ENCODE results near the gene CCBE1. TPM values are rescaled to one million over a fixed set of nuclear protein-coding genes. Genes with fewer than 3 reads are reported as not detected.

The CCBE1 gene
- polyA plus RNA-seq, 1 of the 3 experiments (the other 2 are of a cell fraction): 5.0 TPM

DNA sequence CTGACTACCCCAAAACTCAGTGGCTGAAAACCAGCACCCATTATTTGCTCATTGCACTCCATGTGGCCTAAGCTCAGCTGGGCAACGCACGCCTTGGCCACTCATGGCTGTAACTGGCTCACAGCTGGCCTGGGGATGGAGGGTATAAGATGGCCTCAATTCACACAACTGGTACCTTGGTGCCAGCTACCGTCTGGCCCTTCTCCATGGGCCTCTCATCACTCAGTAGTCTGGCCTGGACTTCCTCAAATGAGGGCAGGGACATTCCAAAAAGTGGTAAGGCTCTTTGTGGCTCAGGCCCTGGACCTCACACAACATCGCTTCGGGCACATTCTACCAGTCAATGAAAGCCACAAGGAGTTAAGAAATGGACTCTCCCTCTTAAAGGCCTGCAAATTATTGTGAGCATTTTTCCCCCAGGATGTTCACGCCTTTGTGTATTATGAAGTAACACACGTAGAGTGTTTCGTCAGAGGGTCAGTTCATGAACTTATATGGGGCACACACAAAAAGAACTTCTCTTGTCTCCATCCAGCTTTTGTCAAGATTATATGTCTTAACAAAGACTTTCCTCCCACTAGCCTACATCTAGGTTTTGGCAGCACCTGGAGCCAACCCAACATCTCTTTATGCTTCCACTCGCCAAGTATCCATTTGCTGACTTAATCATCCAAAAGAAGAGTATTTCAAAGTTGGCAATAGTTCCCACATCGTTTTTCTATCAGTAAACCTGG lies 145.2 kb downstream of the CCBE1 start:
- Histone ChIP-seq H3K4me2 (no peak overlapping the region), H3K9me3 (no peaks in the 10 kb centered on the region), H3K4me1 (ENCODE audit: control insufficient read depth in 1 of 2, insufficient read depth in 2 of 2, low read depth in 1 of 2, low read length in 1 of 2) (peaks cover 0 to 54% of the 10 kb centered on the region in 2 experiments; a peak in 3 of 4 replicates), H4K20me1 (ENCODE audit: insufficient read depth) (no peaks in the 10 kb centered on the region), H3K27ac (ENCODE audit: low read depth in 2 of 2, low read length in 1 of 2) (no peak overlapping the region), H3K4me3 (ENCODE audit: low read depth in 2 of 2, low read length in 1 of 2) (no peak overlapping the region), H3K9me2 (no peaks in the 10 kb centered on the region), H3K9ac (no peak overlapping the region), H3K36me3 (replicated peaks in 1 of 2; ENCODE audit: control insufficient read depth in 1 of 2, insufficient read depth in 2 of 2, low read length in 1 of 2) (no peaks in the 10 kb centered on the region), H3F3A (replicated peaks; ENCODE audit: insufficient read depth) (no peaks in the 10 kb centered on the region), H2AFZ (ENCODE audit: low read depth) (no peak overlapping the region), H3K79me2 (ENCODE audit: insufficient read depth) (no peaks in the 10 kb centered on the region), H3K27me3 (ENCODE audit: insufficient read depth) (no peaks in the 10 kb centered on the region)
- CTCF ChIA-PET: interaction anchor here (1.3 to 4.2 kb wide), 3 partner anchors 85 to 271 kb away, joined by 3 to 15 read pairs (median 14); no protein-coding TSS in a partner anchor
- no peak for TF ChIP-seq TEAD4 (IDR thresholded peaks at IDR 0.05; ENCODE audit: borderline replicate concordance, insufficient read depth)
- no peak for TF ChIP-seq IRF3 (IDR thresholded peaks at IDR 0.05; ENCODE audit: low read depth, low read length)
- no peak for TF ChIP-seq MXI1 (IDR thresholded peaks at IDR 0.05; ENCODE audit: low read depth, low read length)
- TF ChIP-seq CTCF (IDR thresholded peaks at IDR 0.05): no peak
- POLR2A ChIA-PET: no interaction called here
- WGBS (ENCODE audit: low lambda C conversion rate): 80% methylated on average over 10 of the region's 10 CpGs
- no peak for DNase-seq

- TF ChIP-seq FOXJ3 (CRISPR knock-in tag; IDR thresholded peaks at IDR 0.05): no peak
- TF ChIP-seq CTCF (IDR thresholded peaks at IDR 0.05): no peak
- TF ChIP-seq FOXM1 (IDR thresholded peaks at IDR 0.05; ENCODE audit: low read depth): no peak
- no peak for TF ChIP-seq ELF1 (IDR thresholded peaks at IDR 0.05)
- no peak for TF ChIP-seq YY1 (IDR thresholded peaks at IDR 0.05; ENCODE audit: low read depth)
- peak; percentile 8; the same call in 1 of the 2 replicates for TF ChIP-seq RAD21 (IDR thresholded peaks at IDR 0.05; ENCODE audit: low read length)
Observed at GRCh38 chr18:59550174-59550516, 147.1 kb downstream of the CCBE1 start.

More at GRCh38 chr18:59550174-59550516, 147.1 kb downstream of the CCBE1 start:
- Histone ChIP-seq H3K27me3 (ENCODE audit: insufficient read depth) (no peaks in the 10 kb centered on the region), H3K79me2 (ENCODE audit: insufficient read depth) (no peaks in the 10 kb centered on the region), H3F3A (replicated peaks; ENCODE audit: insufficient read depth) (no peaks in the 10 kb centered on the region), H3K36me3 (replicated peaks in 1 of 2; ENCODE audit: control insufficient read depth in 1 of 2, insufficient read depth in 2 of 2, low read length in 1 of 2) (no peaks in the 10 kb centered on the region), H4K20me1 (ENCODE audit: insufficient read depth) (no peaks in the 10 kb centered on the region), H3K27ac (ENCODE audit: low read depth in 2 of 2, low read length in 1 of 2) (peak overlapping the region in 1 of 2 experiments; percentile 85; a peak in 2 of 4 replicates), H3K9ac (no peak overlapping the region), H3K9me3 (no peaks in the 10 kb centered on the region), H3K4me2 (no peak overlapping the region), H3K4me3 (ENCODE audit: low read depth in 2 of 2, low read length in 1 of 2) (no peak overlapping the region), H3K9me2 (no peaks in the 10 kb centered on the region), H3K4me1 (ENCODE audit: control insufficient read depth in 1 of 2, insufficient read depth in 2 of 2, low read depth in 1 of 2, low read length in 1 of 2) (peaks cover 0 to 41% of the 10 kb centered on the region in 2 experiments; a peak in 3 of 4 replicates), H2AFZ (ENCODE audit: low read depth) (no peak overlapping the region)
- 44% methylated on average over 4 of the region's 4 CpGs for WGBS (ENCODE audit: low lambda C conversion rate)
- CTCF ChIA-PET: interaction anchor here (1.2 to 1.7 kb wide), 4 partner anchors 17 to 148 kb away, joined by 3 to 9 read pairs (median 4); no protein-coding TSS in a partner anchor
- peak; percentile 28 for DNase-seq
- POLR2A ChIA-PET: no interaction called here
